Measurements from ENCODE around the gene ADGRL2.

The ADGRL2 gene

GRCh38 chr1:81912383-81912782, 111.6 kb downstream of the ADGRL2 start:
- DNase-seq (ENCODE audit: low read depth) = no peak

DNA sequence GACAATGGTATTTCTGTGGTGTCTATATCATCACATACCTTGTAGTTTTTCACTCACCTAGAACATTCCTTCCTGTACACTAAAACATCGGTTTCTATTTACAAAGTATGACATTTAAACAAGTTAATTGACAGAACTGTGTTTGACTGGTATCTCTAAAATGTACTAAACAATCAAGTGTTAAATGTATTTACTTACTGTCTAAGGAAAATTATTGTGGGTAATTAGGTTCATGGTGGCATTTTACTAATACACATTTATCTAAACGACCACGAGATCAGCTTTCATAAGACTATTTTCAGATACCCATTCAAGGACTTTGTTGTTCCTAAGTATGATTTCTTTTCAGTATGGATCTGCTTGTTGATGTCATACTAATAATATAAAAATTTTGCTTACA, 115.2 kb downstream of the ADGRL2 start:
- no peak for DNase-seq (ENCODE audit: low read depth)

- no peak for DNase-seq (ENCODE audit: low read depth)
Observed at GRCh38 chr1:81920245-81920740, 119.6 kb downstream of the ADGRL2 start.

GRCh38 chr1:81920886-81921285, 120.2 kb downstream of the ADGRL2 start:
- DNase-seq (ENCODE audit: low read depth) = no peak

GRCh38 chr1:81921344-81921743, 120.6 kb downstream of the ADGRL2 start:
- DNase-seq (ENCODE audit: low read depth) = no peak

DNA sequence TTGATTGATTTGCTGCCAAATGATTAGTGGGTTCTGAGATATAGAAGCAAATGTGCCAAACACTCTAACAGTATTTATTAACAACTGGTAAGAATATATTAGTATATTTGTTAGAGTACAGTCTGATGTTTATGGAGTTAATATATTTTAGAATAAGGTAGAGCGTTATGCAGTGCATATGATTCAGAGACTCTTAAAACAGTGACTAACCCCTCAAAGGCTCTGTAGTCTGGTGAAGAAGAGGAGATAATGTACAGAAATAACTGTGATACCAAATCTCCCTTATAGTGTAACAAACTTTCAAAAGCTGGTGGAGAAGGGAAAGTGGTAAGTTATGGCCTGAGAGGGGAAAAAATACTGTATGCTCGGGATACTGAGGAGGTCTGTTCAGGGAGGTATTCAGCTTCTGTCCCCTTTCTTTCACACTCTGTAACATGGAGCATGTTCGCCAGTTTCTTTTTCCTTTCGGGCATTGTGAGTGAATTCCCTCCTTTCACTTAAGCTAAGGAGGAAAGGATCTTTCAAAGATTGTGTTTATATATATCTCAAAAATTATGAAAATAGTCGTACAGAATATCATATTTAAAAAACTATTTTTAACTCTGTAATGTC, 121.2 kb downstream of the ADGRL2 start:
- DNase-seq (ENCODE audit: low read depth) = no peak

- DNase-seq (ENCODE audit: low read depth) = no peak
Observed at GRCh38 chr1:81922955-81923354, 122.2 kb downstream of the ADGRL2 start.

GRCh38 chr1:81929106-81929505, 128.4 kb downstream of the ADGRL2 start:
- DNase-seq (ENCODE audit: low read depth) = no peak

GRCh38 chr1:81936853-81937252, 136.1 kb downstream of the ADGRL2 start:
- DNase-seq (ENCODE audit: low read depth) = no peak

- DNase-seq (ENCODE audit: low read depth) = no peak
Observed at GRCh38 chr1:81937791-81938450, 137.2 kb downstream of the ADGRL2 start.

DNA sequence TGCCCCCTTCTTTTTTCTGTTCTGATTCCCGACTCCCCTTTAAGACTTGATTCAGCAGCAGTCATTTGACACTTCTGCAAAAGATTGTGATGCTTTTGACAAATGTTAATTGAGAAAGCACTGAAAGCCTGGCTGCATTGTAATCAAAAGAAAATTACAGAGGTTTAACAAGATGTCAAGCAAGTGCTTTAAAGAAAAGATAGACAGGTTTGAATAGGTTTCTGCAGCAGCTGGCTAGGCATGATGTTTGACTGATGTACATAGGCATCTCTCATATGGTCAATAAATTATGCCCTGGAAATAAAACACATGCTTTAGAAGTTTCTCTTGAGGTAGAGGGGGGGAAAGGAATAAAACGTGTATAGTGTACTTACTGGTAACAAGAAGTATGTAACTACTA, 147.8 kb downstream of the ADGRL2 start:
- DNase-seq (ENCODE audit: low read depth) = no peak

DNA sequence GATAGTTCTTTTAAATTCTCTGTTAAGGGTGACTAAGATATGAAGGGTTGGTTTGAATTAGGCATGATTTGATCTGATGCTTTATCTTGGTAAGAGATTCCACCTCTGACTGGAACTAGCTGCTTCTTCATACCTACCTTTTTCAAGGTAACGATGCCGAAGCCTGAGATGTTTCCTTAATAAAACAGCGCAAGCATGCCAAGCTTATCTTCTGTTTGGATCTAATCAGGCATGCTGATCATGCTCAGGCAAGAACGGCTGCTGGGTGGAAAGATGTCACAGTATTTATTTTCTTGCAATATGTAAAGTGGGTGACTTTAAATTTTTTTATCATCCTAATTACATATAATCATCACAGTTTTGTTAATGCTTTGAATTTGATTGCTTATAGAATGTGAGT, 148.7 kb downstream of the ADGRL2 start:
- DNase-seq (ENCODE audit: low read depth) = no peak

DNA sequence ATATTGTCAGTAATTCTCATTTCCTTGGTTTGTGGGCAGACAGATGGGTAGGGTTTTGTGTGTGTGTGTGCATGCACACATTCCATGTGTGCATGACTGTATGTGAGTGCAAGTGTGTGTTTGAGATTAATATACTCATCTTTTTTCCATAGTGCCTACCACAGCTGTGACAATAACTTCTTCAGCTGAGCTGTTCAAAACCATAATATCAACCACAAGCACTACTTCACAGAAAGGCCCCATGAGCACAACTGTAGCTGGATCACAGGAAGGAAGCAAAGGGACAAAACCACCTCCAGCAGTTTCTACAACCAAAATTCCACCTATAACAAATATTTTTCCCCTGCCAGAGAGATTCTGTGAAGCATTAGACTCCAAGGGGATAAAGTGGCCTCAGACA, 149.3 kb downstream of the ADGRL2 start:
- DNase-seq (ENCODE audit: low read depth) = no peak

DNA sequence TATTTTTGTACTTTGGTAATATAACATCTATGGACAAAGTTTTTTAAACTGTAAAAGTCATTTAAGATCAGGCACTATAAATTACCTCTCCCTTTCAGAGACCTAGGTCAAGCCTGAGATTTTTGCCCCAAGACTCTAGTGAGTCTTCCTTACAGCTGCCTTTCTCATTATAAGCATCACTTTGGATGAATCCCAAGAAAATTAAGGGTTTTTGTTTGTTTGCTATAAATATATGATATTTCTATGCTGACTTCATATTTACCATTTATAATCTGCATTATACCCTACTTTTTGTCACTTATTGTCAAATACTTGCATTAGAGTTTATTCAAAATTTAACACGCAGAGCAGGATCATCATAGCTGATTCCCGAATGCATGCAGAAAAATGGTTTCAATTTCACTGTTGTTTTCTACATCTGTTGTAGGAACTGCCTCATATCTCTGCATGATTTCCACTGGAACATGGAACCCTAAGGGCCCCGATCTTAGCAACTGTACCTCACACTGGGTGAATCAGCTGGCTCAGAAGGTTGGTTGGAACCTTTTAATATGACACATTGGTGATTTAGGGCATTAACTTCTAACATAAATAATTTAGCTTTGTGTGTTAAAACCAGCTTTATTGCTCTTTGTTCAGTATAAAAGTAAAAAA, 150.0 kb downstream of the ADGRL2 start:
- no peak for DNase-seq (ENCODE audit: low read depth)

DNA sequence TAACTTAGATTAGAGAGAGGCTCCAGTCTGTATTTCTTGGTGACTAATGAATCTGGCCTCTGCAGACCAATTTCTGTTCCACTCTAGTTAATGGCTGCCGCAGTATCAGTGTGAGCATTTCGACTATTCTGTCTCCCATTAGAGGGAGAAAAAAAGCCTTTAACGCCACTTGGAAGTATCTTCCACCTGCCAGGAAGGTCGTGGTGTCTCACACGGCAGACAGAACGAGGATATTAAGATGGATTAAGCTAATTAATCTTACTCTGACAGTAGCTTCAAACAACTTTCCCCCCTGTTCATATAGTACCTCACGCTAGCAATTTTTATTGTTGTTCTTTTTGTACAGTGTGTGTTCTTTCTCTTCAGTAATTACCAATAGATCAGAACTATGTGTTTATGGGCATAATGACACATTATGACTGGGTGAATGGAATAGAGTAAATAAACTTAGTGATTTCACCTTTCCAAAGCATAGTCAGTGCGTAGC, 153.8 kb downstream of the ADGRL2 start:
- DNase-seq (ENCODE audit: low read depth) = no peak

DNA sequence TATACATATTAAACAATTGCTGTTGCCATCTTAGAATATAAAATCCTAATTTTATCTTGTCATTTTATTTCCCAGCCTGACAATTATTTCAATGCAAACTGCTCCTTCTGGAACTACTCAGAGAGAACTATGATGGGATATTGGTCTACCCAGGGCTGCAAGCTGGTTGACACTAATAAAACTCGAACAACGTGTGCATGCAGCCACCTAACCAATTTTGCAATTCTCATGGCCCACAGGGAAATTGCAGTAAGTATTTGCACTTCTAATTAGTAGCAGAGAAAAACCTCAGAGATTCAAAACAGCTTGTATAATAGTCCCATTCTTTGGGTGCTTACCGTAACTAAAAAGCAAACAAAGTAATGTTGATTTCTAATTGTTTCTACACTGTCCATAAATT, 167.2 kb downstream of the ADGRL2 start:
- DNase-seq (ENCODE audit: low read depth) = no peak

DNA sequence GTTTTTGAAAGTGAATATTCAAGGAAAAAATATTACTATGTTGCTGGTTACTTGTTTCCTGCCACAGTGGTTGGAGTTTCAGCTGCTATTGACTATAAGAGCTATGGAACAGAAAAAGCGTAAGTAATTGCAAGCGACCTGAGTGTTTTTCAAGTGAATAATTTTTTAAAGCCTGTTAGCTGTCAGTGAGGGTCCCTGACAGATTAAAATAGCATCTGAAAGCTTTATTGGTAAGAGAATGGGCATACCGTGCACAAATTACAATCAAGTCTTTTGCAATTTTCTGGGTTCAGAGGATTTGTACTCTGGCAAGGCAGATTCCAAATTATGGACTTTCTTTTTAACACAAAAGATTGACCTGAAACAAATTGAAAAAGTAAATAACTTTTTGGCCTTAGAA, 169.7 kb downstream of the ADGRL2 start:
- DNase-seq (ENCODE audit: low read depth) = no peak

- DNase-seq (ENCODE audit: low read depth) = no peak
Observed at GRCh38 chr1:81974222-81974841, 173.6 kb downstream of the ADGRL2 start.

GRCh38 chr1:81974883-81975555, 174.3 kb downstream of the ADGRL2 start:
- DNase-seq (ENCODE audit: low read depth) = no peak

GRCh38 chr1:81976539-81976938, 175.8 kb downstream of the ADGRL2 start:
- DNase-seq (ENCODE audit: low read depth) = no peak

DNA sequence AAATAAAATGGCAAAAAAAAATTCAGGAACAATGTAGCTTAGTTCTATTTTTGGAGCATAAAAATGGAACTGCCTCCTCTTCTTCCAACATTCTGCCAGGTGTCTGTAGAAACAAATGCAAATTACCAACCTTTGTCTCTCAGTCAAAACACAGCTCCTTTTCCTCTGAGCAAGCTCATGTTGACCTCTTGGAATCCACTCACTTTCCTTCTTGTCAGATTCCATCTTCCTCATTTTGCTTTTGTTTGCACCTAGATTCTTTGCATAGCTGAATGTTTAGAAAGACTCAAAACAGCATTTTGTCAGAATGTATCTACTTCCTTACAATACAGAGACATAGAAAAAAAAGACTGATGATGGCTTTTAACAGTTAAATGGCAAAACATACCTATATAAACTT, 178.2 kb downstream of the ADGRL2 start:
- DNase-seq (ENCODE audit: low read depth) = no peak

DNA sequence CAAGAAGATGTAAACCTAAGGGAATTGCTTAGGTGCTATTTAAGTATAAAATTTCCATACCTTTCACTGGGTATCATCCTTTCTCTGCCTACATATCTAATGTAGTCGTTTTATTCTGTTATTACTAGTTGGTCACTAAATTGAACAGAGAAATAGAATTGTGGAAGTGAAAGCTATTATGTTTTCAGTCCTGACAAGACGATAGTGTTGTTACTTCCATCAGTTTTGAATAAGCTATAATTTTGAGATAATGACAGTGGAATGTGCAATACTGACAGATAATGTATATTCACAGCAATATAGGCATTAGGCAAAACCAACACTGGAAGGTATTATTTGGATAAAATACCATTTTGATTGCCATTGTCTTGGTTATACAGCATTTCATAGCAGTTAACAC, 181.8 kb downstream of the ADGRL2 start:
- DNase-seq (ENCODE audit: low read depth) = no peak

All from activated T-helper 1 cell treated with Interleukin-2 at 50 U/mL for 16 hours (primary cell).